K562 (cell line): Measurements from ENCODE around the gene NDUFA13.

Source experiments
- CEBPB ChIP-seq: fragments of 450-650 bp; IDR thresholded peaks from 2 replicates; pipeline ENCODE4 v1.6.1; 2016; ENCODE audit warnings: missing genetic modification characterization, missing compliant biosample characterization
- CTCF ChIP-seq, 3 experiments: IDR thresholded peaks in 2 of 3; conservative IDR thresholded peaks in 1 of 3; 2 replicates each; pipeline ENCODE4 v1.5.1; 2011 to 2012; ENCODE audit warnings: low read length in 3 of 3, mild to moderate bottlenecking in 3 of 3, control low read depth in 2 of 3, improper control_type of control experiment in 1 of 3, inconsistent platforms in 1 of 3, low read depth in 1 of 3, mixed read lengths in 1 of 3, moderate library complexity in 1 of 3; ENCODE audit not compliant: insufficient read depth in 2 of 3
- FUS ChIP-seq: fragments of 200-400 bp; formaldehyde crosslinking; optimal IDR thresholded peaks from 2 replicates; pipeline ENCODE3; 2017; ENCODE audit warnings: low read depth, low read length
- KAT8 ChIP-seq: fragments of 450-650 bp; IDR thresholded peaks from 2 replicates; pipeline ENCODE4 v1.6.1; 2016; ENCODE audit warnings: low read depth, mild to moderate bottlenecking
- PHB2 ChIP-seq: fragments of 450-650 bp; IDR thresholded peaks from 2 replicates; pipeline ENCODE4 v1.6.1; 2017; ENCODE audit warnings: low read depth
- RAD21 ChIP-seq, 2 experiments: fragments of 250-450 bp in 1 of 2; fragments of 450-650 bp in 1 of 2; sonication (Bioruptor Pico) in 1 of 2; formaldehyde crosslinking in 1 of 2; IDR thresholded peaks in 1 of 2; conservative IDR thresholded peaks in 1 of 2; 2 replicates each; pipeline versions ENCODE4 v1.4.0 to v1.8.0; 2020 to 2022; ENCODE audit warnings: mild to moderate bottlenecking in 2 of 2, moderate library complexity in 1 of 2
- STAG1 ChIP-seq: sonication (generic); formaldehyde crosslinking; IDR thresholded peaks from 2 replicates; pipeline ENCODE4 v1.5.0; 2020; ENCODE audit warnings: missing genetic modification reagents, borderline replicate concordance
- TAF1 ChIP-seq: IDR thresholded peaks from 2 replicates; pipeline ENCODE4 v1.6.1; 2011; ENCODE audit warnings: mild to moderate bottlenecking, low read length, moderate library complexity; ENCODE audit not compliant: insufficient read depth, control insufficient read depth, severe bottlenecking; ENCODE audit errors: extremely low read depth
- TEAD4 ChIP-seq, 2 experiments: sonication (generic) in 1 of 2; formaldehyde crosslinking in 1 of 2; IDR thresholded peaks; 2 replicates each; pipeline versions ENCODE4 v1.6.1 to v1.8.0; 2012 to 2022; ENCODE audit warnings: borderline replicate concordance in 1 of 2, inconsistent platforms in 1 of 2, low read length in 1 of 2, mild to moderate bottlenecking in 1 of 2, missing genetic modification reagents in 1 of 2
- ZBTB8A ChIP-seq: fragments of 450-650 bp; IDR thresholded peaks from 2 replicates; pipeline ENCODE4 v1.6.1; 2018; ENCODE audit warnings: mild to moderate bottlenecking, moderate library complexity; ENCODE audit not compliant: partially characterized antibody
- ZNF3 ChIP-seq: fragments of 250-450 bp; sonication (Bioruptor Pico); IDR thresholded peaks from 2 replicates; pipeline ENCODE4 v1.5.0; 2021; ENCODE audit warnings: mild to moderate bottlenecking, moderate library complexity
- ZNF511 ChIP-seq: sonication (generic); formaldehyde crosslinking; IDR thresholded peaks from 2 replicates; pipeline ENCODE4 v1.8.0; 2022; ENCODE audit warnings: mild to moderate bottlenecking, missing genetic modification reagents

- no peak for TF ChIP-seq TEAD4 (IDR thresholded peaks at IDR 0.05; ENCODE audit: low read length)
- TF ChIP-seq TEAD4 (CRISPR knock-in tag; IDR thresholded peaks at IDR 0.05; ENCODE audit: borderline replicate concordance) = no peak
- TF ChIP-seq PHB2 = no peak
- no peak for TF ChIP-seq ZNF511 (CRISPR knock-in tag)
- TF ChIP-seq KAT8 = no peak
- TF ChIP-seq FUS = no peak
- TF ChIP-seq CEBPB = no peak
- no peak for TF ChIP-seq STAG1
- no peak for TF ChIP-seq TAF1
- TF ChIP-seq ZBTB8A = no peak
- TF ChIP-seq ZNF3 (CRISPR knock-in tag) = no peak
- peak; percentile 15 to 70; a peak in 2 of 4 replicates for TF ChIP-seq RAD21 (CRISPR knock-in tag; conservative IDR thresholded peaks at IDR 0.05 in 1 of 2, IDR thresholded peaks at IDR 0.05 in 1 of 2)
- peak; percentile 76 to 87 (median 80) for TF ChIP-seq CTCF (IDR thresholded peaks at IDR 0.05 in 2 of 3, conservative IDR thresholded peaks at IDR 0.05 in 1 of 3; ENCODE audit: insufficient read depth in 2 of 3, low read depth in 1 of 3, low read length in 3 of 3)
These were observed 38.3 kb downstream of the NDUFA13 start for GRCh38 chr19:19554074-19555023.
